GM21723 (cell line): ENCODE data around the gene GLRX5.

Experiments
- ATAC-seq: cut with Tn5 transposase; IDR thresholded peaks from one replicate; pipeline ENCODE4 v1.9.1; 2021; ENCODE audit warnings: mild to moderate bottlenecking, moderate library complexity; ENCODE audit not compliant: unreplicated experiment

Gene GLRX5

DNA sequence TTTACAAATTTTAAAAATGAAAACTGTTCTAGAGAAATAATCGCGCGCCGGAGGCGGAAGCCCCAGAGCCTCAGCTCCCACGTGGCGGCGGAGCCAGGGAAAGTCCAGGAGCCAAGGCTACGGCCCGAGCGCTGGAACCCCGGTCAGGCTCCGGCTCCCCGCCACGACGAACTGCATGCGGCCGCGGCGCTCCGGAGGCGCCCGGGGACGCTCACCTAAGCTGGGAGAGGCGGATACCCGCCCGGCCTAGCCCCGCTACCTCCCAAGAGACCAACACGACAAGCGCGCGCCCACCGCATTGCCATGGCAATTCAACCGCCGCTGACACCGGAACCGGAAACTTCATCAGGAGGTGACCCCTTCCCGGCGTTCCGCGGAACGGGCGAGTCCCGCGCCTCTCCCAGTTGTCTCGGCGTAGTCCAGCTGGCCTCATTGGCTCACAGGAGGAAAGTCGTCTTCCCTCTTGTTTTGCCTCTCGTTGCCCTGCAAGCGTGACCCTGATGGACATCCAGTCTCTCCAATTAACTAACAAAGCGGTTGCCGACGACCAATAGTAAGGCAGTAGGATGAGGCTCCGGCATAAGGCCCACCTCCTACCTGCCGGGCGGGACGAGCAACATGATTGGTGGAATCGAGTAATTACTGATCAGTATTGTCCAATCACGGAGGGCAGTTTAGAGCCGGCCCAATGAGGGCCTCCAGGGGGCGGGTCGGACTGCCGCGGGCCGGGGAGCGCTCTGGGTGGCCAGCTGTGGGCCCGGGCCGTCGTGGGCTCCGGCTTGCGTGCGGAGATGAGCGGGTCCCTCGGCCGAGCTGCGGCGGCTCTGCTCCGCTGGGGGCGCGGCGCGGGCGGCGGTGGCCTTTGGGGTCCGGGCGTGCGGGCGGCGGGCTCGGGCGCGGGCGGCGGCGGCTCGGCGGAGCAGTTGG is at the start of gene GLRX5:
TSS of gene GLRX5 (plus strand) at position 752 of the 927 bp plus-strand sequence. CDS start at position 792, 40 bp downstream.
- peak; percentile 90 for ATAC-seq

DNA sequence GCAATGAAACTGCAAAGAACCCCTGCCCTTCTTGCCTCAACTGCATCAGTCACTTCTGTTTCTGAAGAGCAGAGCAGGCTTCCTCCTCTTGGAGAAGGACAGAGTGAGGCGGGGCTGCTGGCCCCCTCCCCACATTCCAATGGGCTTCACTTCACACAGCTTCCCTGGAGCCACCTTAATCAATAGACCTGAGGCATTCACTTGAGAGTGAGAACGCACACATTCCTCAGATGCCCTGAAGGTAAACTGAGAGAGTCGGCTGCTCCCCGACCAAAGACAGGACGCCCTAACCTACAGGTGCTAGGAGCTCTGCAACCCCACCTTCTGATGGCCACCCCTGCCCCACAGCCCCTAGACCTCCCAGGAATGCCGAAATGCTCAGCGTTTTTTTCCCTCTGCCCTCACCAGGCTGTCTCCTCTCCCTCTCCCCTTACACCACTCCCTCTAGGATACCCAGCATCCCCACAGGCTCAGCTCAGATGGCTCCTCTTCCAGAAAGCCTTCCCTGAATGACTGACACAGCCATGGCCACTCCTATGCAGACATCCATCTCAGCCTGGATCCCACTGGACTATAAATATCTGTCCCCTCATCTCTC is 49.5 kb upstream of the GLRX5 start:
- ATAC-seq = no peak

DNA sequence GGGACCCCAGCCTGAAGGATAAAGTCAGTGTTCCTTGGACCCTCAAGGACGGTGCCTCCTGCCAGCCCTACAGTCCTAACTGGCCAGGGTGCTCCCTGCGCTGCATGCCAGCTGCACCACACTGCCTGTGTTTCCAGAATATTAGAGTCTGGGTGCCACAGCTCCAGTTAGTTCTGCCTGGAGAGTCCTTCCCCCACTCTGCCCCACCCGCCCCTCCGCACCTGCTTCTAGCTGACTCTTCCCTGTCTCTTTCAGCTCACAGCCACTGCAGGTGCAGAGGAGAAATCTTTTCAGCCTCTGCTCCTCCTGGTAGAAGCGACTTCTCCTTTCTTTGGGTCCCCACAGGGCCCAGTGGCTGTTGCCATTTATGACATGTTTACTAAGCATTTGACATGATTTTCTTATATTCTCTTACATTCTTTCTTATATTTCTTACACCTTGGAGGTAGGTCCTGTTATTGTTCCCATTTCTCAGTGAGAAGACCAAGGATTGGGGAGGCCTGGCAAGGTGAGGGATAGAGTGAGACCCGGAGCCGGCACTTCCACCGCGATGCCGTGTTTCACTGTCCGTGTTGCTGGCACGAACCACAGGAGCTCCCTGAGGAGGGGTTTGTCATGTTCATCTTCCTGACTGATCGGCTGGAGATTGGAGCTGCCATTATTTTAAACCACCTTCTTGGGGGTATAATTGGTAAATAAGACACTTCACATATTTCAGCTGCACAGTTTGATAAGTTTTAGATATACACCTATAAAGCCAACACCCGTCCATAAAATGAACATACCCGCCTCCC is 47.8 kb upstream of the GLRX5 start:
- no peak for ATAC-seq

DNA sequence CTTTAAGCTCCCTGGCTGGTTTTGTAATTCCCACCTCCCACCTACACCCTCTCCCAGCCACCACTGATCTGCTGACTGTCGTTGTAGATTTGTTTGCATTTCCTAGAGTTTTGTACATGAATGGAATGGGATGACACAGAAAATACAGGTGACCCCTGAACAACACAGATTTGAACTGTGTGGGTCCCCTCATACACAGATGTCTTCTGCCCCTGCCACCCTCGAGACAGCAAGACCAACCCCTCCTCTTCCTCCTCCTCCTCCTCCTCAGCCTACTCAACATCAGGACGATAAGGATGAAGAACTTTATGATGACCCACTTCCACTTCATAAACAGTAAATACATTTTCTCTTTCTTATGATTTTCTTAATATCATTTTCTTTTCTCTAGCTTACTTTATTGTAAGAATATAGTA is 47.2 kb upstream of the GLRX5 start:
- ATAC-seq = no peak

DNA sequence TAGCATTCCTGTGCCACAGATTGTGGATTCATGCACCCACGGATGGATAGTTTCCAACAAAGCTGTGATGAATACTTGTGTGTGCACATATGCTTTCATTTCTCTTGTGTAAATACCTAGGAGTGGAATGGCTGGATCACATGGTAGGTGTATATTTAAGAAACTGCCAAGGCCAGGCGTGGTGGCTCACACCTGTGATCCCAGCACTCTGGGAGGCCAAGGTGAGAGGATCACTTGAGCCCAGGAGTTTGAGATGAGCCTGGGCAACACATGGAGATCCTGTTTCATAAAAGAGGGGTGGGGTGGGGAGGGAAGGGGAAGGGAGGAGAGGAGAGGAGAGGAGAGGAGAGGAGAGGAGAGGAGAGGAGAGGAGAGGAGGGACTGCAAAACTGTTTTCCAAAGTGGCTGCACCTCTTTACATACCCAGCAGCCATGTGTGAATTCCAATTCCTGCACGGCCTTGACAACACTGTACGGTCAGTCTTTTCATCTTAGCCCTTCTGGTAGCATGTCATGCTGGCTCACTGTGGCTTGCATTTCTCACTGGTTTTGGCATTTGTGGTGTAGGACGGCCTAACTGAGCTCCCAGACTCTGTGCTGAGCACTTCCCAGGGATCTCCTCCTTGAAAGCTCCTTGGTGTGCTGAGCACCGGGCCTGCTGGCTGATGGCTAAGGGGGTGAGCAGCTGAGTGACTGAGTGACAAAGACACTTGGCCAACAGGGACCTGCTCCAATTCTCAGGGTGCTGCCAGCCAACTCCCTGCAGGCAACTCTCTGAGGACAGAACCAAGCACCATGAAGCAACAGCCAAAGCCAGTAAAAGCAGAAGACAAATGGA is 46.3 kb upstream of the GLRX5 start:
- no peak for ATAC-seq

DNA sequence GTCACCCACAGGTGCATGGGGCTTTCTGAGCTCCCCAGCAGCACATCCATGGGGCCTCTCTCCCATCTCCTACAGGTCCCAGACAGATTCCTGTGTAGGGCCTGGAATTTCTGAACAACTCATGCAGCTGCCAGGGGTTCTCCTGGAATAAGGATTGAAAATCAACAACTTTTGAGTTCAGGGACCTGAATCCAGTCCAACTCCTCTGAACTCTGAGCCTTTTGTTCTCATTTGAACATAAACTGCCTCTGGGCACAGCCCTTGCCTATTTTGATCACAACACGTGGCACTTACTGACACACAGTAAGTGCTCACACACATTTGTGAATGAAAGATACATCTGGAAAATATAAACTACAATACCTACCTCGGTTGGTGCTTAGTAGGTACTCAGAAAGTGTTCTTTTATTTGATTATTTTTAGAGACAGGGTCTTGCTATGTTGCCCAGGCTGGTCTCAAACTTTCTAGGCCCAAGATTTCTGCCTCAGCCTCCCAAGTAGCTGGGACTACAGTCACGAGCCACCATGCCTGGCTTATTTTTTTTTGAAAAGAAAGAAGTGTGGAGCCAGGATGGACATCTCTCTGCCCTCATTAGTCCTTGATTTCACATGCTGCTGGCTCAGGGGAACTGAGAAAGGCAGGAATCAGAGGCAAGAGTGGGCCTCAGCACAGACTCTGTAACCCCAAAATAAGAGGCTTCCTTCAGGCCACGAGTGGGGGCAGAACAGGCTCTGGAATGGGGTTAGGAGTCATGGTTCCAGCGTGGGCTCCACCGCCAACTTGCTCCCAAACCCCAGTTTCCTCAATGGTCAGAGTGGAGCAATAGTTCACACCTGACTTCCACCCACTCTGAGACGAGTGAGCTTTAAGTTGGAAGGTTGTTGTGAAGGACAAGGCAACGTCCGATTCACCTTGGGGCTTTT is 45.4 kb upstream of the GLRX5 start:
- no peak for ATAC-seq

DNA sequence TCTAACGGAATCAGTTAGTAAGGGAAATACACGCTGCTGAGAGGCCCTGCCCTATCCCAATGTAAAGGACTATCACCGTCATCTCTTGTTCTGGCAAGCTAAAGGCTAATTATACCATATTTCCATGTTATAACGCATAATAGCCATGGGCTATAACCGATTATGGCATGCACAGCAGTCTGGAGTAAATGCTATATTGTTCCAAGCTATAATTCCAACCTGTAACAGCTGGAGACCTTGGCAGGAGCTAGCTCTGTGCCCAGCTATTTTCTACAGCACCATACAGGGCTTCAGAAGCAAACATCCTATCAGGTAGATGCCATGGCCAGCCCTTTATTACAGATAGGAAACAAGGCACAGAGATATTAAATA is 44.7 kb upstream of the GLRX5 start:
- no peak for ATAC-seq

DNA sequence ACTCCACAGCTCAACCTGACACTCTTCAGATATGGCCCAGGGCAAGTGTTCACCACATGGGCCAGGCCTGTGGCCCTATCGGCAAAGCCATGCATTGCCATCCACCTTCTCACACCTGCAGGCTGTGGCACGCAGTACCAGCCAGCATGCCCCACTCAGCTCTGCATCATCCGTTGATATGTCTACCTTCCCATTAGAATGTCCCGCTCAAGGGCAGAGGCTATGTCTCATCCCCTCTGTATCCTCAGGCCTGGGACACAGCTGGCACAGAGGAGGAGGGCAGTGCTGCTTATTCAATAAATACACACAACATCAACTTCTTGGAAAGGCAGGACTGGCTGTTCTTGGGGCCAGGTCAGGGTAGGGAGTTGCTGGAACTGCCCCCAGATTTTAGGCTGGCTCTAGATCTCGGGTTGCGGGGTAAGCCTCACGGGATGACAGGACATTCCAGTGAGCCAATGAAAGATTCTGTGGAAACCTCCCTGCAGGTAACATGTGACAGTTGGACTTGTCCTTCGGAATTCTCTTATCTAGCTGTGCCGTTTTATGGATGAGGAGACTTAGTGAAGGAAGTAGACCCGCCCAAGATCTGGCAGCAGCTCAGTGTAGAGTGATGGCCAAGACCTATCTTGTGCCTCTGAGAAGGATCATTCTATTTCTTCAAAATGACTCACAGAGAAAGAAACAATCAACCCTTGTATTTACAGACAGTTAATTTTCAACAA is 44.0 kb upstream of the GLRX5 start:
- no peak for ATAC-seq

DNA sequence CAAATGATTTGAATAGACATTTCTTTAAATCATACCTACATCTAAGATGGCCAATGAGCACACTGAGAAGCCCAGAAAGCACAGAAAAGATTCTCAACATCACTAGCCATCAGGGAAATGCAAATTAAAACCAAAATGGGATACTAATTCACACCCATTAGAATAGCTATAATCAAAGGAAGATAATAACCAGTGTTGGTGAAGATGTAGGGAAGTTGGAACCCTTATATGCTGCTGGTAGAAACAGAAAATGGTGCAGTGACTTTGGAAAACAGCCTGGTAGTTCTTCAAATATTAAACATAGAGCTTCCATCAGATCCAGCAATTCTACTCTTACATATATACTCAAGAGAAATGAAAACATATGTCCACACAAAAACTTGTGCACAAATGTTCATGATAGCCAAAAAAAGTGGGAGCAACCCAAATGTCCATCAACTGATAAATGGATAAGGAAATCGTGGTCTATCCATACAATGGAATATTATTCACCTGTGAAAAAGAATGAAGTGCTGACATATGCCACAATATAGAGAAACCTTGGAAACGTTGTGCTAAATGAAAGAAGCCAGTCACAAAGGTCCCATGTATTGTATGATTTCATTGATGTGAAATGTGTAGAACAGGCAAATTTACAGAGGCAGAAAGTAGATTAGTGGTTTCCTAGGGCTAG is 42.8 kb upstream of the GLRX5 start:
- no peak for ATAC-seq

DNA sequence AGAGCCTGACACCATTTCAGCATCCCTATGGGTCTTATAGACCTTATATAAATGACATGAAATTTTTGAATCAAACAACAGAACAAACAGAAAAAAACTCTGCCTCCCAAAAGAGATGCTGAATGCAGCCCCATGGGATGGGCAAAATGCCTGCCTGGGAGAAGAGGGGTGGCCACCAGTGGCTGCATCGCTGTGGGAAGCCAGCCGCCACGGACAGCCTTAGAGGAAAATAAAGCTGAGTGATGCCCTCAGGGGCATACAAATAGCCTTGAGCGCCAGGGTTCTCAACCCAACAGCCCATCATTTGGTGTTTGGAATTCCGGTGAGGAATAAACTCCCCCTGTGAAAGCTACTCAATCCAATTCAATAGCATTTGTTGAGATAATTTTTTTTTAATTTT is 41.3 kb upstream of the GLRX5 start:
- no peak for ATAC-seq

DNA sequence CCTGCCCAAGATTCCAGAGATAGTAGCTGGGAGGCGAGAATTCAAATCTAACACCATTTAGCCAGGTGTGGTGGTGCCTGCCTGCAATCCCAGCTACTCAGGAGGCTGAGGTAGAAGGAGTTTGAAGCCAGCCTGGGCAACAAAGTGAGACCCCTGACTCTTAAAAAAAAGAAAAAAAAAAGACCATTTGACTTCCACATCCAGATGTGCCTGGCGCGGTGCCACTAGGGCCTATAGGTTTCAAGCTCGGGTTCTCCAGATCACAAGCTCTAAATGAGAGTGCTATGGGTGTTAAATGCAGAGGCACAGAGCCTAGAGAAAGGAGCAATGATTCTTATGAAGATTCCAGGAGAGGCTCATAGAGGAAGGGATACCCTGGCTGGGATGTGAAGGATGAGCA is 40.9 kb upstream of the GLRX5 start:
- ATAC-seq = no peak

DNA sequence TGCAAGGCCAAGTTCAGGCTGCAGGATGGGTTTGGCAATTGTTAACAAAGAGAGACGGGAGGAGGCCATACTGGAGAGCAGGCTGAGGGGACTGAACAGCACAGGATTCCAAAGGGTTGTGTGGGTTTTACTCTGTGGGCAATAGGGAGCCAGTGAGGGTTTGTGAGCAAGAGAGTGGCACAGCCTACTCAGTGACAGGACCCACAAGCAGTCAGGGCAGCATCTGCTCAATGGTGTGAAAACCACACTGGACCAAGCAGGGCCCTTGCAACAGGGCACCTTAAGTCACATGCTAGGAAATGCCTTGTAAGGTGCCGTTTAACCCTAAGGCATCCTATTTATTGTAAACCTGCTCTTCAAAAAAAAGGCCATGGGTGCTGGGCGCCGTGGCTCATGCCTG is 40.4 kb upstream of the GLRX5 start:
- no peak for ATAC-seq

DNA sequence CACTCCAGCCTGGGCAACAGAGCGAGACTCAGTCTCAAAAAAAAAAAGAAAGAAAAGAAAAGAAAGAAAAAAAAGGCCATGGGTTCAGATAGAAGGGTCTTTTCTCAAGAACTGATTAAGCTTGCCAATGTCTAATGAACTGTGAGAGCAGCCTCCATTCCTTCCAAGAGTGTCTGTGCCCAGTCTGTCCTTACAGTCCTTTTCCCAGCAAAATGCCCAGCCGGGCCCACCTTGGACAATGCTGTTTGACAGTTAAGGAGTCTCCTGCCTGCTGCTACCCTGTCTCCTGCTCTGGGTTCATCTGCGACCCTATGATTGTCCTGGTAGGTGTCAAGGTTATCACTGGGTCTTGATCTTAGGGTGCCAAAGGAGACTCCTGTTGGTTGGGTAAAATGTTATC is 39.8 kb upstream of the GLRX5 start:
- ATAC-seq = no peak

DNA sequence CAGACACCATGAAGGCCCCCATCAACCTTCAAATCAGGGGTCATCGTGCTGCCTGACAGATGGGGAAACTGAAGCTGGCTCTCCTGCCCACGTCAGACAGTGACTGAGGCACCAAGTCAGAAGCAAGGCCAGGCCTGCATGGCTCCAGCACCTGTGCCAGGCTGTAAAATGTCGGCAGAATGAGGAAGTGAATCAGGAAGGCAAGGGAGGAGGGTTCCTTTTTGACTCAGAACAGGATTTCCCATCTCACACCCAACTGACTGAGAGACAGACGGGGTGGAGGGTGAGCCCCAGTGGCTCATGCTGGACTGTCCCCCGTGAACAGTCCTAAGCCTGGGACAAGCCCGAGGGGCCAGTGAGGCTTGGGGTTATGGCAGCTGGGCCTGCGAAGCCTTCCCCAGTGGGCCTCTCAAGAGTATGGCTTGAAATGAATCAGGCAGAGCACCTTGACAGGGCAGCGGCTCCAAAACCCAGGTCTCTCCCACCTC is 39.3 kb upstream of the GLRX5 start:
- ATAC-seq = peak; percentile 93

DNA sequence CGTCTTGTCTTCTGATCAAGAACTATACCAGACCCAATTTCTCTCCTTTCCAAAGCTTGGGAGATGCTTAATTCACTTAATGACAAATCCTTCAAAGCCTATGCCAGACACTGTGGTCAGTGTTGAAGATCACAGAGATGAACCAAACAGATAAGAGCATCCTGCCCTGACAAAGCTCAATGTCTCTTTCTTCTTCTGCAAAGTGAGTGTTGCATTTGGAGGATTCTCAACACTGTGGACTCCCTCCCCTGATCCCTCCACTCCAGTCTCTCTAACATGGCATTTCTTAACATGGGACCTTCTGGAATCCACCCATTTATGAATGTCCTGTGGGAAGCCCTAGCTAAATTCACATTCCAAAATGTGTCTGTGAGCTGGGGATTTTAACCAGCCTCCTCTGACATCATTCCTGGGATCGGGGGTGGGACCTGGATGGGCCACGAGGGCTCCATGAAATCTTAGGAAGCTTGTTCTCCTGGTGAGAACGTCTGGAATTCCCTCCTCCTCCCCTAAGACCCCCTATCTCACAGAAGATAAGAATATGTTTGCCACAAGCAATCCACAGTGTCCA is 38.7 kb upstream of the GLRX5 start:
- ATAC-seq = peak; percentile 25

DNA sequence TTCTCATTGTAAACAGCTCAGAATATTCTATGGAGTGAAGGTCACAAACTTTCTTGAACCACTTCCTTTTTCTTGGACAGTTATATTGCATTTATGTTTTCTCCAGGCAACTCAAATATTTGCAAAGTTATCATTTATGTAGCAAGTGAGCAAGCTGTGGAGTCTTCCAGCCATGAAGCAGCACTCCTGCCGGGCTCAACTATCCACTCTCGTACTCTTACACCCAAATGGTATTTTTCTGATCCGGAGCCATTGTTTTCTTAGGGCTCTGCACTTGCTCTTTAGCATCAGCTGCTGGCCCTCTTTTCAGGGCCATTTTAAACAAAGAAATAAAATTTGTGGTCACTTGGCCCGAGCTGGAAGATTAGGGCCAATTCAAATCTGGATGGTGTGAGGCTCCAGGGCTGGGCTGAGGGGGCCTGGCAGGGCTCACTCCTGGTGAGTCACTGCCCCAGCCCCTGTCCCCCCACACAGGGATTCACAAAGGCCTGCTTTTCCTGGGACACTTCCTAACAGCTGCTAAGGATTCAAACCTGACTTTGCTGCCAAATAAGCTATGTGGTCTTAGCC is 38.1 kb upstream of the GLRX5 start:
- ATAC-seq = no peak

DNA sequence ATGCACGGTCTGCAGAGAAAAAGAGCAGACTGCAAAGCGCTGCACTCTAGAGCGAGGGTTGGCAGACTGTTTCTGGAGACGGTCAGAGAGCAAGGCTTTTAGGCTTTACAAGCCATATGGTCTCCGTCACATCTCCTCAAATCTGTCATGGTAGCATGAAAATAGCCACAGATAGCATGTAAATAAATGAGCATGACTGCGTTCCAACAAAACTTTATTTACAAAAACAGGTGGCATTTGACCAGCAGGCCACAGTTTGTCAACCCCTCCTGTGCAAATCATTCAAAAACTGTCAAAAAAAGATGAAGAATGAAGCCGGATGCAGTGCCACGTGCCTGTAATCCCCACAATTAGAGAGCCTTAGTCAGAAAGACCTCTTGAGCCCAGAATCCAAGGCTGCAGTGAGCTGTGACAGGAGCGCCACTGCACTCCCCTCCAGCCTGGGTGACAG is 37.3 kb upstream of the GLRX5 start:
- ATAC-seq = no peak
